GM19468 (cell line): ENCODE data around the gene HAUS3.
"Not testable (repeated sequence)": the region's sequence is repeated elsewhere in the genome, so short reads cannot be mapped to it uniquely, and the experiment has no call there.

Experiments used
- ATAC-seq: cut with Tn5 transposase; IDR thresholded peaks from one replicate; pipeline ENCODE4 v1.9.1; 2021; ENCODE audit warnings: mild to moderate bottlenecking, moderate library complexity, moderate number of reproducible peaks; ENCODE audit not compliant: unreplicated experiment; ENCODE audit errors: extremely low read depth

Gene HAUS3

GRCh38 chr4:2275546-2276251, 33.8 kb upstream of the HAUS3 start:
- no peak for ATAC-seq

- not testable (repeated sequence) for ATAC-seq
Observed at GRCh38 chr4:2275044-2275397, 33.1 kb upstream of the HAUS3 start.

GRCh38 chr4:2274320-2275043, 32.6 kb upstream of the HAUS3 start:
- no peak for ATAC-seq

- ATAC-seq = no peak
Observed at GRCh38 chr4:2273657-2274319, 31.9 kb upstream of the HAUS3 start.

GRCh38 chr4:2273221-2273620, 31.3 kb upstream of the HAUS3 start:
- no peak for ATAC-seq

- no peak for ATAC-seq
Observed at GRCh38 chr4:2272828-2273120, 30.9 kb upstream of the HAUS3 start.

GRCh38 chr4:2272026-2272827, 30.3 kb upstream of the HAUS3 start:
- ATAC-seq = no peak

GRCh38 chr4:2271279-2272025, 29.5 kb upstream of the HAUS3 start:
- ATAC-seq = no peak

- no peak for ATAC-seq
Observed at GRCh38 chr4:2270341-2271165, 28.6 kb upstream of the HAUS3 start.

GRCh38 chr4:2269618-2270163, 27.8 kb upstream of the HAUS3 start:
- no peak for ATAC-seq

- ATAC-seq = no peak
Observed at GRCh38 chr4:2269206-2269531, 27.2 kb upstream of the HAUS3 start.

- no peak for ATAC-seq
Observed at GRCh38 chr4:2268357-2269205, 26.7 kb upstream of the HAUS3 start.

- ATAC-seq = no peak
Observed at GRCh38 chr4:2267841-2268240, 25.9 kb upstream of the HAUS3 start.

- no peak for ATAC-seq
Observed at GRCh38 chr4:2267320-2267811, 25.4 kb upstream of the HAUS3 start.

GRCh38 chr4:2266821-2267220, 24.9 kb upstream of the HAUS3 start:
- ATAC-seq = no peak

GRCh38 chr4:2266181-2266580, 24.3 kb upstream of the HAUS3 start:
- no peak for ATAC-seq

- no peak for ATAC-seq
Observed at GRCh38 chr4:2265113-2266110, 23.5 kb upstream of the HAUS3 start.
